ENCODE results near the gene GMDS.

GMDS gene

GRCh38 chr6:2171728-2172127 lies 73.7 kb downstream of the GMDS start:
- ATAC-seq (replicated peaks) (no peak), DNase-seq (no peak)
- no peak overlapping the region for H3K4me3 Mint-ChIP-seq
- no peaks in the 10 kb centered on the region for H3K9me3 Mint-ChIP-seq
- no peaks in the 10 kb centered on the region for H3K36me3 Mint-ChIP-seq (ENCODE audit: insufficient read depth)
- no peaks in the 10 kb centered on the region for H3K27me3 Mint-ChIP-seq
- peaks cover 8 to 10% of the 10 kb centered on the region in 2 donors for H3K4me1 Mint-ChIP-seq (ENCODE audit: low read depth in 2 of 2)
- no peak overlapping the region for H3K27ac Mint-ChIP-seq

GRCh38 chr6:2168480-2168879 lies 76.9 kb downstream of the GMDS start:
- no peak overlapping the region for H3K4me3 Mint-ChIP-seq
- no peaks in the 10 kb centered on the region for H3K27me3 Mint-ChIP-seq
- ATAC-seq (replicated peaks), result no peak
- peaks cover 8 to 13% of the 10 kb centered on the region in 2 donors for H3K4me1 Mint-ChIP-seq (ENCODE audit: low read depth in 2 of 2)
- H3K27ac Mint-ChIP-seq, result no peak overlapping the region
- no peaks in the 10 kb centered on the region for H3K36me3 Mint-ChIP-seq (ENCODE audit: insufficient read depth)
- H3K9me3 Mint-ChIP-seq, result no peaks in the 10 kb centered on the region
- DNase-seq, result no peak

GRCh38 chr6:2166717-2167116 lies 78.7 kb downstream of the GMDS start:
- no peak overlapping the region for H3K4me3 Mint-ChIP-seq
- ATAC-seq (replicated peaks) (no peak), DNase-seq (no peak)
- H3K9me3 Mint-ChIP-seq, result no peaks in the 10 kb centered on the region
- no peak overlapping the region for H3K27ac Mint-ChIP-seq
- peaks cover 16 to 24% of the 10 kb centered on the region in 2 donors for H3K4me1 Mint-ChIP-seq (ENCODE audit: low read depth in 2 of 2)
- H3K36me3 Mint-ChIP-seq (ENCODE audit: insufficient read depth), result no peaks in the 10 kb centered on the region
- H3K27me3 Mint-ChIP-seq, result no peaks in the 10 kb centered on the region

DNA sequence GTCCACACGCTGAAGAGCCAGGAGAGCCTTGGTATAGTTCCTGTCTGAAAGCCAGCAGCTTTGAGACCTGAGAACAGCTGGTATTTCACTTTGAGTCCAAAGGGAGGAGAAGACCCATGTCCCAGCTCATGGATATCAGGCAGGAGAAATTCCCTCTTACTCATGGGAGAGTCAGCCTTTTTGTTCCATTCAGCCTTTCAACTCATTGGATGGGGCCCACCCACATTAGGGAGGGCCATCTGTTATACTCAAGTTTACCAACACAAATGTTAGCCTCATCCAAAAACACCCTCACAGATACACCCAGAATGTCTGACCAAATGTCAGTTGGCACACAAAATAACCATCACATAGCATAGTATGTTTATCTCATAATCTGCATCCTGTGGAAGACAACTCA lies 80.1 kb downstream of the GMDS start:
- Mint-ChIP-seq H3K27ac (no peak overlapping the region), H3K36me3 (ENCODE audit: insufficient read depth) (no peaks in the 10 kb centered on the region), H3K4me1 (ENCODE audit: low read depth in 2 of 2) (peaks cover 21 to 30% of the 10 kb centered on the region in 2 donors), H3K4me3 (no peak overlapping the region), H3K27me3 (no peaks in the 10 kb centered on the region), H3K9me3 (no peaks in the 10 kb centered on the region)
- no peak for DNase-seq
- no peak for ATAC-seq (replicated peaks)

- H3K36me3 Mint-ChIP-seq (ENCODE audit: insufficient read depth), result no peaks in the 10 kb centered on the region
- DNase-seq (no peak), ATAC-seq (replicated peaks) (no peak)
- H3K27ac Mint-ChIP-seq, result no peak overlapping the region
- no peak overlapping the region for H3K4me3 Mint-ChIP-seq
- peaks cover 21 to 30% of the 10 kb centered on the region in 2 donors for H3K4me1 Mint-ChIP-seq (ENCODE audit: low read depth in 2 of 2)
- no peaks in the 10 kb centered on the region for H3K27me3 Mint-ChIP-seq
- no peaks in the 10 kb centered on the region for H3K9me3 Mint-ChIP-seq
Observed at GRCh38 chr6:2164481-2164880, 80.9 kb downstream of the GMDS start.

GRCh38 chr6:2162079-2162445 lies 83.3 kb downstream of the GMDS start:
- H3K4me3 Mint-ChIP-seq, result no peak overlapping the region
- H3K36me3 Mint-ChIP-seq (ENCODE audit: insufficient read depth), result no peaks in the 10 kb centered on the region
- H3K9me3 Mint-ChIP-seq, result no peaks in the 10 kb centered on the region
- DNase-seq (no peak), ATAC-seq (replicated peaks) (no peak)
- no peak overlapping the region for H3K27ac Mint-ChIP-seq
- no peaks in the 10 kb centered on the region for H3K27me3 Mint-ChIP-seq
- peaks cover 28 to 48% of the 10 kb centered on the region in 2 donors for H3K4me1 Mint-ChIP-seq (ENCODE audit: low read depth in 2 of 2)

DNA sequence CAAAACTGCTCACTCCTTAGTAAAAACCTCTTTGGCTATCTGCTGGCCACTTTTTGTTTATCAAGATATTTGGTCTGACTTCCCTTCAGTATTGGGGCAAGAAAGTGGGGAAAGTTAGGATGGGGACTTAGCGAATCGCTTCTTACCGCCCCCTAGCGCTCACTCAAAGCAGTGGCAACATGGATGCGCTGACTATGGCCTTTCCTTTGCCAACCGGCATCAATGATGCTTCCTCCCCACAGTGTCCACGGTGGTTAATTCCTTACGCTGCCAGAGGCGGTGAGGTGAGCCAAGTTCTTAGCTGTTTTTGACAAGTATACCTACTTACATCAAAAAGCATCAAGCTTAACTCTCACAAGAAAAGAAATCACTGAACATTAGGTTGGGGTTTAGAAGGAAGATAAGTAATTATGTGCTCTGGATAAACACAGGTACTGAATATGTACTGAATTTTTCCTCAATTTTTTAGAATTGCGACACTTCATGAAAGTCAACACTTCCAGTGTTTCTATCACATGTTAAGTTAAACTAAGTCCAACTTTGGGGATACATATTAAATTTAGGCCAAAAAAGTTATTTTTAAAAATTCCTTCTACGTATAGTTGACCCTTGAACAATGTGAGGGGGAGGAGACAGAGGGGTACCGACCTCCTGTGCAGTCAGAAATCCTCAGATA lies 86.7 kb downstream of the GMDS start:
- peaks cover 24 to 41% of the 10 kb centered on the region in 2 donors for H3K4me1 Mint-ChIP-seq (ENCODE audit: low read depth in 2 of 2)

GRCh38 chr6:2157441-2158127 lies 87.8 kb downstream of the GMDS start:
- H3K27me3 Mint-ChIP-seq, result no peaks in the 10 kb centered on the region
- no peak overlapping the region for H3K27ac Mint-ChIP-seq
- no peaks in the 10 kb centered on the region for H3K9me3 Mint-ChIP-seq
- no peak overlapping the region for H3K4me3 Mint-ChIP-seq
- ATAC-seq (replicated peaks) (no peak), DNase-seq (no peak)
- H3K4me1 Mint-ChIP-seq (ENCODE audit: low read depth in 2 of 2), result peaks cover 16 to 31% of the 10 kb centered on the region in 2 donors
- H3K36me3 Mint-ChIP-seq (ENCODE audit: insufficient read depth), result no peaks in the 10 kb centered on the region

More for the DNA sequence above, 86.7 kb downstream of the GMDS start:
- DNase-seq (no peak), ATAC-seq (replicated peaks) (no peak)
- Mint-ChIP-seq H3K9me3 (no peaks in the 10 kb centered on the region), H3K27ac (no peak overlapping the region), H3K36me3 (ENCODE audit: insufficient read depth) (no peaks in the 10 kb centered on the region), H3K27me3 (no peaks in the 10 kb centered on the region), H3K4me3 (no peak overlapping the region)

DNA sequence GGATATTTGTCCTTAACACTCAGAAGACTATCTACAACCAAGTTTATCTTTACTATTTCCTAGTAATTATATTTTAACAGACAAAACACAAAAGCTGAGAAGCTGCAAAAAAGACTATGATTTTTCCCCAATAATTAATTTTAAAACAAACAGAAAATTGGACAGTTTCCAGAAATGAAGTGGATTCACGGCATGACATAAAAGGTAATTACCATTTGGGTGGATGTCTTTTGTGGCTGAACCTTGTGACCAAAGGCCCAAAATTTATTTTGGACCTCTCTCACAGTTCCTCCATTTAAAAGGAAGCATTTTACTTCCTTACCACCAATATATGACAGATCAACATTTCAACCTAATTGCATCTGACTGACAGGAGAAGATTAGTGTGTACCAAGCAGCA lies 90.2 kb downstream of the GMDS start:
- no peak overlapping the region for H3K27ac Mint-ChIP-seq
- H3K36me3 Mint-ChIP-seq (ENCODE audit: insufficient read depth), result no peaks in the 10 kb centered on the region
- ATAC-seq (replicated peaks), result no peak
- DNase-seq, result no peak
- peaks cover 7 to 18% of the 10 kb centered on the region in 2 donors for H3K4me1 Mint-ChIP-seq (ENCODE audit: low read depth in 2 of 2)
- H3K4me3 Mint-ChIP-seq, result no peak overlapping the region
- H3K27me3 Mint-ChIP-seq, result no peaks in the 10 kb centered on the region
- no peaks in the 10 kb centered on the region for H3K9me3 Mint-ChIP-seq

DNA sequence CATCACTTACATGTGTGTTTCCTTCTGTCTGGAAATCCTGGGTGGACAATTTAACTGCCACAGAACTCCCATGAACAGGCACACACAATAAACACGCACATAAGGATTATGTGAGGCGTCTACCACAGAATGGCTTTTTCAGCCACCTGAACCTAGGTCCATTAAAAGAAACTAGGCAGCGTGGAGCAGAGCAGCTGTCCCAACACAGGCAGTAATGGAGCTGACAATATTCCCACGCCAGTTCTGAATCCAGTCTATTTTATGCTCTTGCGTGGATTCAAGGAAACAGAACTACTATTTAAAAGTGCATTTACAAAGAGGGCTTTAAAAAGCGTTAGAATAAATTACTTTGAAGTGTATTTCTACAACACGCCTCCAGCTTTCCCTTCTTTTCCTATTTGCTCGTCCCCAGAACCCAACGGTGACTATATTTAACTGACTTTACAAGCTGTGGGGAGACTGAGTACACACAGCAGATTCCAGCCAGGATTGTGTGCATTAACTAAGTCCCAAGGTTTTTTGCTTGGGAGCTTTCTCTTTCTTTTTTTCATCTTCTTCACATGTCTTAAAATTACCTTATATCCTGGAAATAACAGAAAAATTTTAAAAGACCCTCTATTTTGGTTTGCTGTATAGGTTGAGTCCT lies 95.9 kb downstream of the GMDS start:
- ATAC-seq (replicated peaks) (no peak), DNase-seq (no peak)
- Mint-ChIP-seq H3K27me3 (no peaks in the 10 kb centered on the region), H3K9me3 (no peaks in the 10 kb centered on the region), H3K36me3 (ENCODE audit: insufficient read depth) (no peaks in the 10 kb centered on the region), H3K4me3 (no peak overlapping the region), H3K27ac (no peak overlapping the region), H3K4me1 (ENCODE audit: low read depth in 2 of 2) (peaks cover 3 to 7% of the 10 kb centered on the region in 2 donors)

GRCh38 chr6:2148748-2149147 lies 96.7 kb downstream of the GMDS start:
- Mint-ChIP-seq H3K36me3 (ENCODE audit: insufficient read depth) (no peaks in the 10 kb centered on the region), H3K4me3 (no peak overlapping the region), H3K27me3 (no peaks in the 10 kb centered on the region), H3K4me1 (ENCODE audit: low read depth in 2 of 2) (peaks cover 8 to 13% of the 10 kb centered on the region in 2 donors), H3K9me3 (no peaks in the 10 kb centered on the region), H3K27ac (no peak overlapping the region)
- DNase-seq (no peak), ATAC-seq (replicated peaks) (no peak)

- Mint-ChIP-seq H3K4me1 (ENCODE audit: low read depth in 2 of 2) (peaks cover 9 to 16% of the 10 kb centered on the region in 2 donors), H3K4me3 (no peak overlapping the region), H3K27ac (no peak overlapping the region), H3K36me3 (ENCODE audit: insufficient read depth) (no peaks in the 10 kb centered on the region), H3K27me3 (no peaks in the 10 kb centered on the region), H3K9me3 (no peaks in the 10 kb centered on the region)
- ATAC-seq (replicated peaks) (no peak), DNase-seq (no peak)
Observed at GRCh38 chr6:2147766-2148448, 97.5 kb downstream of the GMDS start.

DNA sequence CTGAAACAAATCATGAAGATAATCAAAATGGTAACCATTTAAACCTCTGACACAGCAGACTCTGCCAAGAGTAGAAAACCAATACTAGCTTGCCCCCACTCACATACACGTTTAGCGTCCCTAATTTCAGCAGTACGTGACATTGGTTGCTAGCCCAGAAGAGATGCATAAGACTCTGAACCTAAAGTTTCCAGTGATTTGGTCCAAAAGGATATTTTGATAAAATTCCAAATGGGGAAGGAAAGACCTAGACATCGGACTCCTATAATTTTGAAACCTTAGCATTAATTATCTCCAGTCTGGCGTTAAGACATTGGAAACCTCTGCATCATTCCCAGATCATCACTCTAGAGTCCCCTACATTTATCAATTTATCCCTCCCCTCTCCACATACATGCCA lies 98.1 kb downstream of the GMDS start:
- DNase-seq, result no peak
- Mint-ChIP-seq H3K4me3 (no peak overlapping the region), H3K4me1 (ENCODE audit: low read depth in 2 of 2) (peaks cover 9 to 16% of the 10 kb centered on the region in 2 donors), H3K27ac (no peak overlapping the region), H3K27me3 (no peaks in the 10 kb centered on the region), H3K9me3 (no peaks in the 10 kb centered on the region), H3K36me3 (ENCODE audit: insufficient read depth) (no peaks in the 10 kb centered on the region)
- ATAC-seq (replicated peaks), result no peak
